ENCODE results near the gene DHRS7. TPM values are rescaled to one million over a fixed set of nuclear protein-coding genes. Genes with fewer than 3 reads are reported as not detected.

Gene DHRS7
- total and polyA plus RNA-seq, 8 donors = 29.4 to 65.4 (median 37.9) TPM

DNA sequence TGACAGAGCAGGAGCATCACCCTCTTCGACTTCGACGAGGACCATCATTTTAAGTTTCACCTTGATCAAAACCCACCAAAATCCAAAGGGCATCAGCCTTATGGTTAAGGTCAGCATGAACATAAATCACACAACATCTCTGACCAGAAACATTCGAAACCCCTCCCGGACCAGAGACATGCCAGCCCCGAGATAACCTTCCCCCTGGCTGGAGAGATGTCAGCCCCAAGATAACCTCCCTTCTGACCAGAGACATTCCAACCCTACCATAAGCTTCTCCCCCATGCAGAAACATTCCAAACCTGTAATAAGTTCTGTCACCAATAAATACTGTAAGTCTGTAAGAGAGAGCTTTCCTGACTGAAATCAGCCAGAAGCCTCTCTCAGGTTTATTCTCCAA, 67.2 kb downstream of the DHRS7 start:
- no peaks in the 10 kb centered on the region for H3K27me3 ChIP-seq
- 93 to 95% methylated on average over 6 of the region's 6 CpGs for WGBS, 2 donors
- ATAC-seq (no peak), FAIRE-seq (no peak), DNase-seq (no peak)
- TF ChIP-seq CTCF (IDR thresholded peaks at IDR 0.05) = no peak
- H3K4me3 ChIP-seq = no peak overlapping the region
- peaks cover 0 to 4% (median 0%) of the 10 kb centered on the region in 3 donors for H3K36me3 ChIP-seq
- no peak overlapping the region for H3K27ac ChIP-seq
- no peaks in the 10 kb centered on the region for H3K9me3 ChIP-seq
- peaks cover 1 to 16% (median 15%) of the 10 kb centered on the region in 3 donors for H3K4me1 ChIP-seq
- intact Hi-C loops (cut with DNase I) = loop anchor here in 1 of 3 donors (10.0 kb wide), 1 partner anchor 57 kb away; no protein-coding TSS in a partner anchor

GRCh38 chr14:60095781-60096450, 69.3 kb downstream of the DHRS7 start:
- 48 to 77% methylated on average over 3 of the region's 3 CpGs for WGBS, 2 donors
- Histone ChIP-seq H3K27ac (no peak overlapping the region), H3K9me3 (no peaks in the 10 kb centered on the region), H3K4me1 (peaks cover 0 to 11% (median 7%) of the 10 kb centered on the region in 3 donors), H3K36me3 (peaks cover 0 to 4% (median 0%) of the 10 kb centered on the region in 3 donors), H3K4me3 (no peak overlapping the region), H3K27me3 (no peaks in the 10 kb centered on the region)
- DNase-seq (no peak), FAIRE-seq (no peak), ATAC-seq (no peak)
- no peak for TF ChIP-seq CTCF (IDR thresholded peaks at IDR 0.05)
- intact Hi-C loops (cut with DNase I) = loop anchor here in 1 of 3 donors (10.0 kb wide), 1 partner anchor 59 kb away; no protein-coding TSS in a partner anchor

DNA sequence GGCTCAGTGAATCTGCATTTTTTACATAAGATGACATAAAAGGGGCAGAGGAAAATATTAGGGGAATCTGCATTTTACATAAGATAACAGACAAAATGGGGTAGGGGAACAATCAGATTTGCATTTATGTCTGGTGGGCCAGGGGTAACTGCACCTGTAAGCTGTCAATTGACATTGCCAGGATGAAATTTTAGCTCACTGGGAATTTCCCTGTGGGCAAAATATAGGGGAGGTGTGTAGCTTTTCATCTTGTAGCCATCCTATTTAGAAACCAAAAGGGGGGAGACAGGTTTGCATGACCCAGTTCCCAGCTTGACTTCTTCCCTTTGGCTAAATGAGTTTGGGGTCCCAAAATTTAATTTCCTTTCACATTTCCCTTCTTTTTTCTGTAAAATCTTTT, 70.0 kb downstream of the DHRS7 start:
- Histone ChIP-seq H3K9me3 (no peaks in the 10 kb centered on the region), H3K27ac (no peak overlapping the region), H3K4me3 (no peak overlapping the region), H3K4me1 (peaks cover 0 to 11% (median 7%) of the 10 kb centered on the region in 3 donors), H3K27me3 (no peaks in the 10 kb centered on the region), H3K36me3 (peaks cover 0 to 4% (median 0%) of the 10 kb centered on the region in 3 donors)
- TF ChIP-seq CTCF (IDR thresholded peaks at IDR 0.05) = no peak
- no peak for DNase-seq
- intact Hi-C loops (cut with DNase I) = loop anchor here in 1 of 3 donors (10.0 kb wide), 1 partner anchor 60 kb away; no protein-coding TSS in a partner anchor
- ATAC-seq = no peak
- no peak for FAIRE-seq

DNA sequence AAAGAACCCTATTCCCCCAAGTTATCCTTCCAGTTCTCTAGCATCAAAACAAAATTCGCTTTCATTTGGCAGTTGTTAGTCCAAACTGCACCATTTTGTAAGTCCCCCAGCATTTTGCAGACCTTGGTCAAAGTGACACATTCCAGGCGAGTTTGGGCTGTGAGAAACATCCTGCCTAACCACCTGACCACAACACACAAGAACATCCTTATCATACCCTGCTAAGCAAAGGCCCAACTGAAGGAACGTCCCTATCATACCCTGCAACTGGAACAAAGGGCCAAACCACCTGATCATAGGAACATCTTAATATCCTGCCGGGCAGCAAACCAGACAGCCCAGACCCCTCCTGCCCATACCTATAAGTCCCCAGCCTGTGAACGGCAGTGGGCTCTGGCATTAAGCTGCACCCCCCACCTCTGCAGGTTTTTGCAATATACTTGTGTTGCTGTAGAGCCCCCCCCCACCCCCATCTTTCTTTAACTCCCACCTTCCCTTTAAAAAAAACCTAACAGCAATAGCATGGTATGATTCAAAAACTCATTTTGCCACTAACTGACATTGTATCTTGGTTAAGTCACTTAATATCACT, 70.8 kb downstream of the DHRS7 start:
- Histone ChIP-seq H3K36me3 (peaks cover 0 to 4% (median 0%) of the 10 kb centered on the region in 3 donors), H3K27me3 (no peaks in the 10 kb centered on the region), H3K27ac (no peak overlapping the region), H3K4me3 (no peak overlapping the region), H3K4me1 (peaks cover 0 to 11% (median 7%) of the 10 kb centered on the region in 3 donors), H3K9me3 (no peaks in the 10 kb centered on the region)
- DNase-seq = no peak
- FAIRE-seq = no peak
- no peak for ATAC-seq
- 59 to 62% methylated on average over 5 of the region's 5 CpGs for WGBS, 2 donors
- intact Hi-C loops (cut with DNase I) = loop anchor here in 1 of 3 donors (10.0 kb wide), 1 partner anchor 60 kb away; no protein-coding TSS in a partner anchor
- no peak for TF ChIP-seq CTCF (IDR thresholded peaks at IDR 0.05)

Other genes starting within 250 kb of the DHRS7 start
- under 1 TPM in 2 of 6 donors, not detected in 4; 0.09 to 0.31 TPM for gene LRRC9, start 245.3 kb downstream of the DHRS7 start, total RNA-seq
- under 1 TPM in 1 of 2 donors, not detected in 1; 0.19 TPM for gene LRRC9, start 245.3 kb downstream of the DHRS7 start, polyA plus RNA-seq
- 10 to 100 TPM; 13.7 to 24.0 (median 16.1) TPM for gene PCNX4, start 73.5 kb downstream of the DHRS7 start, total RNA-seq
- gene PCNX4, start 73.5 kb downstream of the DHRS7 start, polyA plus RNA-seq = 10 to 100 TPM in 1 of 2 donors, 1 to 10 TPM in 1; 9.5 to 21.6 TPM
- 10 to 100 TPM; 20.9 to 32.3 (median 23.9) TPM for gene PPM1A, start 83.8 kb upstream of the DHRS7 start, total RNA-seq
- gene PPM1A, start 83.8 kb upstream of the DHRS7 start, polyA plus RNA-seq = 10 to 100 TPM in 1 of 2 donors, 1 to 10 TPM in 1; 10.0 to 24.3 TPM

Measured in pancreas (tissue), 10 donors.